ENCODE data around the gene IFITM1. TPM values are rescaled to one million over a fixed set of nuclear protein-coding genes. Genes with fewer than 3 reads are reported as not detected.
A peak's percentile ranks its signal among the peaks of the same experiment; 100 is the strongest.

IFITM1 gene
- total and polyA plus RNA-seq, 9 of the 15 experiments (the other 6 are each of a cell fraction or from before 2014, with no cell fraction given) = 691 to 5,579 (median 974) TPM

DNA sequence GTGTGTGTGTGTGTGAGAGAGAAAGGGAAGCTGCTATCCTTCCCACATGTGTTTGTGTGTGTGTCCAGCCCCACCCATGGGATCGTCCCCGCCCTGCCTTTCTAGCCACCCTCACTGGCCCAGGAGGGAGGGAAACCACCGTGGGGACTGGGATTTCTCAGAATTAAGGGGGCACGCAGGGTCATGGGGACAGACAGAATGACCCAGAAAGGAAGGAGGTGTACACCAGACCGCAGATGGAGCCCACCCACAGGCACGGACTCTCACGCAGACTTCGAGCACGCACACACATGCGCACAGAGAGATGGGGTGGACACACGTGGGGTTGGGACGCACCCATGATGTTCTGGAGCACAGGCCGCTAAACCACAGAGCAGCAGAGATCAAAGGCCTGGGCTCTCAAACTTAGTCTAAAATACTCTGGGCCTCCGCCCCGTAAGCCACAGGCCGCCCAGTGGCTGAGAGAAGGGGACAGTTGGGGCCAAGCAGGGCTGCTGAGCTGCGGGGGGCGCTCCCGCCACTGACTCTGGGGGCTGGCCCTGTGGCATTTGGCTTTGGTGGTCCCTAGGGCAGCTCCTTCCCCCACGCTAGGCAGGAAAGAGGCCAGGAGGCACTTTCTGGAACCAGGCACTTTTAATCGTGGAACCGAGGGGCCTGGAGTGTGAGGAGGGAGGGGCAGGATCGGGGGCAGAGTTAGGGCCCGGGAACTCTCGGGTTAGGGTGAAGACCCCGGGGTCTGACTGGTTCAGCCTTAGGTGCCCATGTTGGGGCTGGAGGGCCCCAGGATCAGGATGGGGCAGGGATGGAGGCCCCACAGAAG, 16.0 kb upstream of the IFITM1 start (continued):
- TF ChIP-seq ZNF347 (CRISPR knock-in tag; IDR thresholded peaks at IDR 0.05; ENCODE audit: low read depth) (no peak), ZNF165 (CRISPR knock-in tag; IDR thresholded peaks at IDR 0.05; ENCODE audit: borderline replicate concordance) (no peak), YBX1 (IDR thresholded peaks at IDR 0.05) (no peak), ZNF3 (CRISPR knock-in tag; IDR thresholded peaks at IDR 0.05) (no peak), PTTG1 (tag; IDR thresholded peaks at IDR 0.05; ENCODE audit: low read depth) (no peak), ZNF830 (CRISPR knock-in tag; IDR thresholded peaks at IDR 0.05) (no peak), ERF (CRISPR knock-in tag; IDR thresholded peaks at IDR 0.05) (no peak), STAT5A (IDR thresholded peaks at IDR 0.05; ENCODE audit: borderline replicate concordance, low read length) (peak; percentile 34; the same call in 1 of the 2 replicates), ZNF133 (CRISPR knock-in tag; IDR thresholded peaks at IDR 0.05) (no peak), EZH2 (IDR thresholded peaks at IDR 0.05; ENCODE audit: borderline replicate concordance, low read depth, low read length) (no peak), RBBP5 (IDR thresholded peaks at IDR 0.05; ENCODE audit: borderline replicate concordance, insufficient read depth, low read length, poor library complexity, severe bottlenecking) (no peak), RBM14 (IDR thresholded peaks at IDR 0.05; ENCODE audit: borderline replicate concordance, insufficient read depth, low read depth, low read length) (no peak), ESRRA (IDR thresholded peaks at IDR 0.05; ENCODE audit: borderline replicate concordance, low read depth) (peak; percentile 40; the same call in 1 of the 2 replicates), SIN3A (IDR thresholded peaks at IDR 0.05; ENCODE audit: borderline replicate concordance in 2 of 2, control insufficient read depth in 1 of 2, low read depth in 2 of 2, low read length in 2 of 2) (no peak), BACH1 (tag; IDR thresholded peaks at IDR 0.05) (no peak), SRF (CRISPR knock-in tag; IDR thresholded peaks at IDR 0.05) (no peak)
- TF ChIP-seq, protein P1, sequence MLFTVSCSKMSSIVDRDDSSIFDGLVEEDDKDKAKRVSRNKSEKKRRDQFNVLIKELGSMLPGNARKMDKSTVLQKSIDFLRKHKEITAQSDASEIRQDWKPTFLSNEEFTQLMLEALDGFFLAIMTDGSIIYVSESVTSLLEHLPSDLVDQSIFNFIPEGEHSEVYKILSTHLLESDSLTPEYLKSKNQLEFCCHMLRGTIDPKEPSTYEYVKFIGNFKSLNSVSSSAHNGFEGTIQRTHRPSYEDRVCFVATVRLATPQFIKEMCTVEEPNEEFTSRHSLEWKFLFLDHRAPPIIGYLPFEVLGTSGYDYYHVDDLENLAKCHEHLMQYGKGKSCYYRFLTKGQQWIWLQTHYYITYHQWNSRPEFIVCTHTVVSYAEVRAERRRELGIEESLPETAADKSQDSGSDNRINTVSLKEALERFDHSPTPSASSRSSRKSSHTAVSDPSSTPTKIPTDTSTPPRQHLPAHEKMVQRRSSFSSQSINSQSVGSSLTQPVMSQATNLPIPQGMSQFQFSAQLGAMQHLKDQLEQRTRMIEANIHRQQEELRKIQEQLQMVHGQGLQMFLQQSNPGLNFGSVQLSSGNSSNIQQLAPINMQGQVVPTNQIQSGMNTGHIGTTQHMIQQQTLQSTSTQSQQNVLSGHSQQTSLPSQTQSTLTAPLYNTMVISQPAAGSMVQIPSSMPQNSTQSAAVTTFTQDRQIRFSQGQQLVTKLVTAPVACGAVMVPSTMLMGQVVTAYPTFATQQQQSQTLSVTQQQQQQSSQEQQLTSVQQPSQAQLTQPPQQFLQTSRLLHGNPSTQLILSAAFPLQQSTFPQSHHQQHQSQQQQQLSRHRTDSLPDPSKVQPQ (CRISPR knock-in tag; IDR thresholded peaks at IDR 0.05; ENCODE audit: borderline replicate concordance) = no peak
- TF ChIP-seq, protein P2, sequence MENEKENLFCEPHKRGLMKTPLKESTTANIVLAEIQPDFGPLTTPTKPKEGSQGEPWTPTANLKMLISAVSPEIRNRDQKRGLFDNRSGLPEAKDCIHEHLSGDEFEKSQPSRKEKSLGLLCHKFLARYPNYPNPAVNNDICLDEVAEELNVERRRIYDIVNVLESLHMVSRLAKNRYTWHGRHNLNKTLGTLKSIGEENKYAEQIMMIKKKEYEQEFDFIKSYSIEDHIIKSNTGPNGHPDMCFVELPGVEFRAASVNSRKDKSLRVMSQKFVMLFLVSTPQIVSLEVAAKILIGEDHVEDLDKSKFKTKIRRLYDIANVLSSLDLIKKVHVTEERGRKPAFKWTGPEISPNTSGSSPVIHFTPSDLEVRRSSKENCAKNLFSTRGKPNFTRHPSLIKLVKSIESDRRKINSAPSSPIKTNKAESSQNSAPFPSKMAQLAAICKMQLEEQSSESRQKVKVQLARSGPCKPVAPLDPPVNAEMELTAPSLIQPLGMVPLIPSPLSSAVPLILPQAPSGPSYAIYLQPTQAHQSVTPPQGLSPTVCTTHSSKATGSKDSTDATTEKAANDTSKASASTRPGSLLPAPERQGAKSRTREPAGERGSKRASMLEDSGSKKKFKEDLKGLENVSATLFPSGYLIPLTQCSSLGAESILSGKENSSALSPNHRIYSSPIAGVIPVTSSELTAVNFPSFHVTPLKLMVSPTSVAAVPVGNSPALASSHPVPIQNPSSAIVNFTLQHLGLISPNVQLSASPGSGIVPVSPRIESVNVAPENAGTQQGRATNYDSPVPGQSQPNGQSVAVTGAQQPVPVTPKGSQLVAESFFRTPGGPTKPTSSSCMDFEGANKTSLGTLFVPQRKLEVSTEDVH (IDR thresholded peaks at IDR 0.05; ENCODE audit: low read depth, partially characterized antibody) = no peak
- TF ChIP-seq, protein P3, sequence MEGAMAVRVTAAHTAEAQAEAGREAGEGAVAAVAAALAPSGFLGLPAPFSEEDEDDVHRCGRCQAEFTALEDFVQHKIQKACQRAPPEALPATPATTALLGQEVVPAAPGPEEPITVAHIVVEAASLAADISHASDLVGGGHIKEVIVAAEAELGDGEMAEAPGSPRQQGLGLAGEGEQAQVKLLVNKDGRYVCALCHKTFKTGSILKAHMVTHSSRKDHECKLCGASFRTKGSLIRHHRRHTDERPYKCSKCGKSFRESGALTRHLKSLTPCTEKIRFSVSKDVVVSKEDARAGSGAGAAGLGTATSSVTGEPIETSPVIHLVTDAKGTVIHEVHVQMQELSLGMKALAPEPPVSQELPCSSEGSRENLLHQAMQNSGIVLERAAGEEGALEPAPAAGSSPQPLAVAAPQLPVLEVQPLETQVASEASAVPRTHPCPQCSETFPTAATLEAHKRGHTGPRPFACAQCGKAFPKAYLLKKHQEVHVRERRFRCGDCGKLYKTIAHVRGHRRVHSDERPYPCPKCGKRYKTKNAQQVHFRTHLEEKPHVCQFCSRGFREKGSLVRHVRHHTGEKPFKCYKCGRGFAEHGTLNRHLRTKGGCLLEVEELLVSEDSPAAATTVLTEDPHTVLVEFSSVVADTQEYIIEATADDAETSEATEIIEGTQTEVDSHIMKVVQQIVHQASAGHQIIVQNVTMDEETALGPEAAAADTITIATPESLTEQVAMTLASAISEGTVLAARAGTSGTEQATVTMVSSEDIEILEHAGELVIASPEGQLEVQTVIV (CRISPR knock-in tag; IDR thresholded peaks at IDR 0.05; ENCODE audit: borderline replicate concordance) = no peak

Data from K562 (cell line).